GM12874 (cell line): ENCODE data around the gene NLRP4.

Experiments used
- TF ChIP-seq, protein P1 (sequence below): IDR thresholded peaks from 2 replicates; pipeline ENCODE4 v1.5.1; 2011; ENCODE audit warnings: low read depth, mild to moderate bottlenecking, control low read depth, low read length, moderate library complexity; ENCODE audit not compliant: insufficient read depth

Gene NLRP4

DNA sequence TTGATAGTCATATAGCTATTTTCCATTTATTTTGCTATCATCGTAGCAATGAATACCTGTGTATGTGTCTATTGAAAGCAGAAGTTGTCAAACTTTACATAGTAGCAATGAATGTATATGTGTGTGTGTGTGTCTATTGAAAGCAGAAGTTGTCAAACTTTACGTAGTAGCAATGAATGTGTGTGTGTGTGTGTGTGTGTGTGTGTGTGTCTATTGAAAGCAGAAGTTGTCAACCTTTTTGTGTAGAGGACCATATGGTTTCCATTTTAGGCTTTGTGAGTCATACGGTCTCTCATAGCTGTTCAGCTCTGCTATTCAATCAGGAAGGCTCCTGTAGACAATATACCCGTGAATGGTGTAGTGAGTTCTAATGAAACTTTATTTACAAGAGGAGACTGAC, 20.8 kb downstream of the NLRP4 start:
- TF ChIP-seq, protein P1, sequence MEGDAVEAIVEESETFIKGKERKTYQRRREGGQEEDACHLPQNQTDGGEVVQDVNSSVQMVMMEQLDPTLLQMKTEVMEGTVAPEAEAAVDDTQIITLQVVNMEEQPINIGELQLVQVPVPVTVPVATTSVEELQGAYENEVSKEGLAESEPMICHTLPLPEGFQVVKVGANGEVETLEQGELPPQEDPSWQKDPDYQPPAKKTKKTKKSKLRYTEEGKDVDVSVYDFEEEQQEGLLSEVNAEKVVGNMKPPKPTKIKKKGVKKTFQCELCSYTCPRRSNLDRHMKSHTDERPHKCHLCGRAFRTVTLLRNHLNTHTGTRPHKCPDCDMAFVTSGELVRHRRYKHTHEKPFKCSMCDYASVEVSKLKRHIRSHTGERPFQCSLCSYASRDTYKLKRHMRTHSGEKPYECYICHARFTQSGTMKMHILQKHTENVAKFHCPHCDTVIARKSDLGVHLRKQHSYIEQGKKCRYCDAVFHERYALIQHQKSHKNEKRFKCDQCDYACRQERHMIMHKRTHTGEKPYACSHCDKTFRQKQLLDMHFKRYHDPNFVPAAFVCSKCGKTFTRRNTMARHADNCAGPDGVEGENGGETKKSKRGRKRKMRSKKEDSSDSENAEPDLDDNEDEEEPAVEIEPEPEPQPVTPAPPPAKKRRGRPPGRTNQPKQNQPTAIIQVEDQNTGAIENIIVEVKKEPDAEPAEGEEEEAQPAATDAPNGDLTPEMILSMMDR = no peak

DNA sequence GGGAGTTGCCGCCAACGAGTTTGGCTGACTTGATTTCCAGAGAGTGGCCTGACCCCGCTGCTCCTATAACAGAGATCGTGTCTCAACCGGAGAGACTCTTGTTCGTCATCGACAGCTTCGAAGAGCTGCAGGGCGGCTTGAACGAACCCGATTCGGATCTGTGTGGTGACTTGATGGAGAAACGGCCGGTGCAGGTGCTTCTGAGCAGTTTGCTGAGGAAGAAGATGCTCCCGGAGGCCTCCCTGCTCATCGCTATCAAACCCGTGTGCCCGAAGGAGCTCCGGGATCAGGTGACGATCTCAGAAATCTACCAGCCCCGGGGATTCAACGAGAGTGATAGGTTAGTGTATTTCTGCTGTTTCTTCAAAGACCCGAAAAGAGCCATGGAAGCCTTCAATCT, 21.6 kb downstream of the NLRP4 start:
- TF ChIP-seq, protein P1 = no peak

DNA sequence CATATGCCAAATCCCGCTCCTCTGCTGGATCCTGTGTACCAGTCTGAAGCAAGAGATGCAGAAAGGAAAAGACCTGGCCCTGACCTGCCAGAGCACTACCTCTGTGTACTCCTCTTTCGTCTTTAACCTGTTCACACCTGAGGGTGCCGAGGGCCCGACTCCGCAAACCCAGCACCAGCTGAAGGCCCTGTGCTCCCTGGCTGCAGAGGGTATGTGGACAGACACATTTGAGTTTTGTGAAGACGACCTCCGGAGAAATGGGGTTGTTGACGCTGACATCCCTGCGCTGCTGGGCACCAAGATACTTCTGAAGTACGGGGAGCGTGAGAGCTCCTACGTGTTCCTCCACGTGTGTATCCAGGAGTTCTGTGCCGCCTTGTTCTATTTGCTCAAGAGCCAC, 22.1 kb downstream of the NLRP4 start:
- TF ChIP-seq, protein P1 = no peak

DNA sequence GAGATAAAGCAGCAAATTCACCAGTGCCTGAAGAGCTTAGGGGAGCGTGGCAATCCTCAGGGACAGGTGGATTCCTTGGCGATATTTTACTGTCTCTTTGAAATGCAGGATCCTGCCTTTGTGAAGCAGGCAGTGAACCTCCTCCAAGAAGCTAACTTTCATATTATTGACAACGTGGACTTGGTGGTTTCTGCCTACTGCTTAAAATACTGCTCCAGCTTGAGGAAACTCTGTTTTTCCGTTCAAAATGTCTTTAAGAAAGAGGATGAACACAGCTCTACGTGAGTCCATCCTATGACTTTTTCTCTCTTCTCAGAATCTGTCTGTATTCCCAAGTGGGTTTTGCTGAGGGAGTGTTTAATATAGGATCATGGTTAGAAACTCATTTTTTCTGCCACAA, 22.6 kb downstream of the NLRP4 start:
- TF ChIP-seq, protein P1 = no peak

DNA sequence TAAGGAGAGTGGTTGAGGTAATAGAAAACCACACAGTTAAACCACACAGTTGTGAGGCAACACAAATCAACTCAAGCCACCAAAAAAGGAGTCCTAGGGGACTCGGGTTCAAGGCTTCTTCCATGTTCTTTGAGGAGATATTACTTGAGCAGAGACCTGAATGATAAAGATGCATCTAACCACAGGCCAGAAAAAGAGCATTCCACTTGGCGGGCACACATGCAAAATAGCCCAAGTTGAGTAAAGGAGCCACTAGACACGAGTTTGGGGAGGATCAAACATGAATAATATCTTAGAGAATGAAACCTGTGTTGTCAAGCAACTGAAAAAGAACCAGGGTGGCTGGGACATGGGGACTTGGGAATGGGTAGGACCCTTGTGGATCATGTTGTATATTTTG, 30.2 kb downstream of the NLRP4 start:
- TF ChIP-seq, protein P1 = no peak

DNA sequence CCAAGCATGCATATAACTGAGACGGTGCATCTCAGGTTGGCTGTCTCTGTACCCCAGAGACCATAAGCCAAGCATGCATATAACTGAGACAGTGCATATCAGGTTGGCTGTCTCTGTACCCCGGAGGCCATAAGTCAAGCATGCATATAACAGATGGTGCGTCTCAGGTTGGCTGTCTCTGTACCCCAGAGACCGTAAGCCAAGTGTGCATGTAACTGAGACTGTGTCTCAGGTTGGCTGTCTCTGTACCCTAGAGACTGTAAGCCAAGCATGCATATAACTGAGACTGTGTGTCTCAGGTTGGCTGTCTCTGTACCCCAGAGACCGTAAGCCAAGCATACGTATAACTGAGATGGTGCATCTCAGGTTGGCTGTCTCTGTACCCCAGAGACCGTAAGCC, 30.8 kb downstream of the NLRP4 start:
- TF ChIP-seq, protein P1 = no peak

DNA sequence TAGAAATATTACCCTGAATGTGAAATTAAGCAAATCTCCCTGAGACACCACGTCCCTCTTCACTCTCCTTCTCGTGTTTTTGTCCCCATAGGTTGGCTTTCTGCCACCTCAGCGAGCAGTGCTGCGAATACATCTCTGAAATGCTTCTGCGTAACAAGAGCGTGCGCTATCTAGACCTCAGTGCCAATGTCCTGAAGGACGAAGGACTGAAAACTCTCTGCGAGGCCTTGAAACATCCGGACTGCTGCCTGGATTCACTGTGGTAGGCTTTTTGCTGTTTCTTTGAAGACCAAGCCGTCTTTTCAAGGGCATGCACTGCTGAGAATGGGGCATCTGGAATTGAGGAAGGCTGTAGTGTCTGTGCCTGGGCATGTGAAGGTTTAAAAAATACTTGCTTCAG, 34.4 kb downstream of the NLRP4 start:
- TF ChIP-seq, protein P1 = no peak

DNA sequence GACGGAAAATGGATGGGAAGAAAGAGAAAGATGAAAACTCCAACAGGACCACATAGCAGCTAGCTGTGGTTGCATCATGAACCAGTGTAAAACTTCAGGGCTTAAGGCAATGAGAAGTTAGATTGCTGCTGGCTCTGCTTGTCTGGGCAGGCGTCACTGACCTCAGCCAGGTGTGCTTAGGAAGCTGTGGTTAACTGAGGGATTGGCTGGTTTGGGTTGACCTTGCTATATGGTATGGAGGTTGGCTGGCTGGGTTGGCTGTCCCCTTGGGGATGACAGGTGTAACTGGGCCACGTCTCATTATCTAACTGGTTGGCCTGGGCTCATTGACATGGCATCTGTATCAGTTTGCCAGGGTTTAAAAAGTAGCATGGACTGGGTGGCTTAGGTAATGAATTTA, 40.9 kb downstream of the NLRP4 start:
- TF ChIP-seq, protein P1 = no peak
